DND-41 (cell line): ENCODE data around the gene COL8A2.

Experiments used
- CTCF ChIP-seq: IDR thresholded peaks from 2 replicates; pipeline ENCODE4 v1.5.1; 2012; ENCODE audit warnings: borderline replicate concordance, low read length, moderate library complexity, mild to moderate bottlenecking; ENCODE audit not compliant: poor library complexity, severe bottlenecking; ENCODE audit errors: extremely low read depth
- EZH2 ChIP-seq: IDR thresholded peaks from 3 replicates; pipeline ENCODE4 v1.6.1; 2012; ENCODE audit warnings: borderline replicate concordance, low read depth, mild to moderate bottlenecking, moderate library complexity, low read length, inconsistent platforms; ENCODE audit not compliant: severe bottlenecking

- TF ChIP-seq CTCF (no peak), EZH2 (no peak)
Measured at GRCh38 chr1:36108314-36108713, 16.7 kb downstream of the COL8A2 start.
